Hematopoietic multipotent progenitor cell treated with erythropoietin and hydrocortisone succinate and interleukin-3 and kit ligand, for 8 days (in vitro differentiated cells): ENCODE results near the gene FAM72B.
A peak's percentile ranks its signal among the peaks of the same experiment; 100 is the strongest.
"Not testable (repeated sequence)": the region's sequence is repeated elsewhere in the genome, so short reads cannot be mapped to it uniquely, and the experiment has no call there.

Experiments used
- DNase-seq: peaks from one replicate; pipeline ENCODE4 v3.0.0-alpha.2; 2015

The FAM72B gene

DNA sequence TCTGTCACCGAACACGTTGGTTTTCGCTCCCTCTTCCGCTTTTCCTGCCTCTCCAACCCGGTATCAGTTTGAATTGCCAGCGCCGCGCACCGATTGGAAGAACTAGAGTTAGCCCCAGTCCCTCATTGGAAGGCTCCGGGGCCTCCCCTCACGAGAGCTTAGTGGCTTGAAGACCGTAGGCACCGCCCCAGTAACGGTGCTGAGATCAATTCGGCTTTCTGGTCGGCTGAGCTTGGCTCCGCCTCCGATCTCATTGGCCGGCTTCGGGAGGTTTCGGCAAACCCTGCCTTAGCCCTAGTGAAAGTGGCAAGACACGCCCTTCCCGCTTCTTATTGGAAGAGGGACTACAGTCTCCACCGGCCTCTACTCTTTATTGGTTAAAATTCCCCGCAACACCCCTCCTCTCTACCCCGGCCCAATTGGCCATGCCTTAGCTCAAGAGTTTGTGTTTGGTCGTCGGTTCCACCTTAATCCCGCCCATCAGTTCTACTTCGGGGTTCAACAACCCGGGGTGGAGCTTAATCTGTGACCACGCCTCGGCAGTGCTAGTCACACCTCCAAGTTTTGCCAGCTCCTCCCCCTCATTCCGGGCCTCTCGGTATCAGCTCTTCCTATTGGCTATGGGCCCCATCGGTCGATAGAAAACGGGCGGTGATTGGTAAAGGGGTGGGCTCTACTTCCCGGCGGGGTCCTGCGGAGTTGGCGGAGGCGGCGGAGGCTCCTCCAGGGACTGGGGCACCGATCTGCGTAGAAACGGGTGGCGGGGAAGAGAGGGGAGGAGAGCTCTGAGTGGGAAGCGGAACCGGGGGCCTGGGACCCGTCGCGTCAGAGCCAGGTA, at the start of gene FAM72B, which contains the start of gene SRGAP2C:
Gene FAM72B (minus strand): TSS at position 51 of the 838 bp plus-strand sequence. CDS start 851 bp downstream, outside the sequence.
Gene SRGAP2C (plus strand): TSS at position 686 of the 838 bp plus-strand sequence. CDS start 2,472 bp downstream, outside the sequence.
- DNase-seq = peak; percentile 99

DNA sequence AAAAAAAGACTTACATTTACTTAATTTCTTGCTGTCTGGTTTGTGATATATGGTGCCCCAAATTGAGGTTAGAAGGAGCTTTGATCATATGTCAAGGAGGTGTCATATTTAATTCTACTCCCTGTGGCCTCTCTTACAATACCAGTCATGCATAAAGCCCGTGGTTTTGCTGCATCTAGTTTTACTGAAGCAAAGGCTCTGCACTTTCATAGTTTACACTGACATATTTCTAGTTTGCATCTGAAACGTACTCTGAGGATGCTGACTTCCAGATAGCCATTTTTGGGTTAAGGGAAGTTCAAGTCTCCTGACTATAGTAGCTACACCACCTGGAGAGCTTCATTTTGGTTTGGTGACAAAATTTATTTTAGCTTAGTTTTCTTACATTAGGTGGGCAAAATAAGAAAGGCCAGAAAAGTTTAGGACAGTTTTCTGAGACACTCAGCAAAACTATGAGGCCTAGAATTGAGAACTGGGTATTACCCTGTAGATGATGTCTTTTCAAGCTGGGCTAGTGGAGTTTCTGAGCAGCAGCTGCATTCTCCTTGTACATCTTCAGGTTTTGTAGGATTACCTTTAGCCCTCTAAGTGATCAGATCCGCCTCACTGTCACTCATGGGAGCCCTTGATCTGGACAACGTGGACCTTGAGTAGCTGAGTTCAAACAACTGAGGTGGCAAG, 48.4 kb upstream of the FAM72B start:
- DNase-seq = not testable (repeated sequence)

DNA sequence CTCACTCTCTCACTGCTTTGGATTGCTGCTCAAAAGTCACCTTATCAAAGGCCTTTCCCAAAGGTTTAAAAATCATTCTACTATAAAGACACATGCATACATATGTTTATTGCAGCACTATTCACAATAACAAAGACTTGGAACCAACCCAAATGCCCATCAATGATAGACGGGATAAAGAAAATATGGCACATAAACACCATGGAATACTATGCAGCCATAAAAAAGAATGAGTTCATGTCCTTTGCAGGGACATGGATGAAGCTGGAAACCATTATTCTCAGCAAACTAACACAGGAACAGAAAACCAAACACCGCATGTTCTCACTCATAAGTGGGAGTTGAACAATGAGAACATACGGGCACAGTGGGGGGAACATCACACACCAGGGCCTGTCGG, 46.5 kb upstream of the FAM72B start:
- not testable (repeated sequence) for DNase-seq

DNA sequence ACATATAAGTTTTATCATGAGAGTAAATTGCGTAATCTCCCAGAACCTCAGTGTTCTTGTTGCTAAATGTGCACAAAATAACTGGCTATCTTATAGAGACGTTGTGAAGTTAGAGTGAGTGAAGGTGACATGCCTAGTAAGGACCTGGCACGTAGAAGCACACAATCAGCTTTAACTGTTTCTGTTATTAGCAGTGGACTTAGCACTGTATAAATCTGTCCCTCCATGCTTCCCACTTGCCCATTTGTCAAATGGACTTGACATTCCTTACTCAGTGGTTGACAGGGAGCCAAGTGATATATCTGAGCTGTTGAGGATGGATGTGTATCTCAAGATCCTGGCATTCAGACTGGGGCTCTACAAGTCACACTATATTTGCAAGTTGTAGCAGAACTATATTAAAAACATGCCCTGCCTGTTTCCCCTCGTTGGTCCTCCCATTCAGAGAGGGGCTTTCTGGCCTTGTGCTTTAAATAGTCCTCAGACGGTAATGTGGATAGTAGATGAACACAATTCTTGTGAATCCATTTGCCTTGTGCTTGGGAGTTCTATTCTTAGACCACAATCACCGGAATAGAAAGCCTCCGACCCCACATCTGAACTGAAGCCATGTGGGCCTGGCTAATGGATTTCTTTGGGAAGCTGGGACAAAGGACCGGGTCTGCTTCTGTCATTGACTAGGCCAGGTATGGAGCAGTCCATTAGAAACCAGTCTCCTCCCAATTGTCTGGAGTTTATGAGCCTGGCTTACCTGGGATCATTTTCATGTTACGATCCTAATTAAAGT, 43.6 kb upstream of the FAM72B start:
- DNase-seq = not testable (repeated sequence)

DNA sequence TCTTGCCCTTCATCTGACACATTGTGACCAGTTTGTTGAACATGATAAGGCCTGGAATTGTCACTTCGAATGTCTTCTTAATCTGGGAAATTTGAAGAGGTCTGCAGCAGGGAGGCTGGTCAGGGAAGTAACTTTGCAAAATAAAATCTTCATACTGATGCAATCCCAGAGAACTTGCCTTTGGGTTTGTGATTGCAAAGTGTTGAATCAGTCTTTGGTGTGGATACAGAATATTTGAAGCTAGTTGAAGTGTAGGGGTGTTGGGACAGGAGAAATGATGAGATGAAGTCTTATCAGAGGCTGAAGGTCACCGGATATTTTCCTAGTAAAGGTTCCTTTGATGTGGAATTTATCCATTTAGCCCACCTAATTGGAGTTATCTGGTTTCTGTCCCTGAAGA, 42.8 kb upstream of the FAM72B start:
- DNase-seq = not testable (repeated sequence)

DNA sequence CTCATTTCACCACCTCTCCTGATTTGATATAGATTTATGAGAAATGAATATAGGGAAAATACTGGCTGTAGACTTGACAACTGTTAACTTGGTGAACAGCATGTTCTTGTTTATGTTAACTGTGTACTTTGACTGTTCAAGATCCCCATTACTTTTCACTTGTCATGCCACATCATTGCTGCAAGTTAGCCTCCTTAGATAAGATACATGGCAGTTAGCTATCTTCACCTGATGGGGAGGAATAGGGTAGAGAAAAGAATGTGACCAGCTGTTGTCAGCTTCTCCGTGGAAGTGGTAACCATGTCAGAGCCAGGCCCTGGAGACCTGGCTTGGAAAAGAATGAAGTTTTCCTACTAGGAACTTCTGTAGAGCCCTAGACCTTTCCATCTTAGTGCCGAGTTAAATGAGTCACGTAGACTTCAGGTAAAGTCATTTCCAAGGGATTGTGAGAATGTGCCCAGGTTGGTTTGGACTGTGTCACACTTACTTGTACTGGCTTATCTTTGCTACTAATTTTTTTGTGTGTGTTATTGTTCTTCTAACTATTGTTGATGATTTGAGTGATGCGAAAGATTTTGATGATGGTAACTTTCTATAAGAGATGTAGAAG, 42.3 kb upstream of the FAM72B start:
- not testable (repeated sequence) for DNase-seq

DNA sequence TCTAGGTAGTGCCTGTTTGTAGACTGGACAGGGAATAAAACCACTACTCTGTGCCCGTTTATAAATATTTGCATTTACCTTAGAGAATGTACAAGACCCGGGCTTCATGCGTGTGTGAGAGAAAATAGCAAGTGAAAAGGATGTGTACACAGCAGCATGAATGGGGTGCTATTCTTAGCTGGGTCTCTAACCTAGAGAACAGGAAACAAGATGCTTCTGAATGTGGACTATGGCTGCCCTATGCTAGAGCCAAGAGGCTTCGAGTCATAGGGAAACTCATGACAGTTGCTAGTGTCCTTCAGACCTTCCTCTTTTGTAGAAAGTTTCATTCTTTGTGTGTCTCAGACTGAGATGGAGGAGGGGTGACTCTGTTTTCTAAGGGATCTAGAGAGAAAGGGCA, 40.6 kb upstream of the FAM72B start:
- DNase-seq = not testable (repeated sequence)

DNA sequence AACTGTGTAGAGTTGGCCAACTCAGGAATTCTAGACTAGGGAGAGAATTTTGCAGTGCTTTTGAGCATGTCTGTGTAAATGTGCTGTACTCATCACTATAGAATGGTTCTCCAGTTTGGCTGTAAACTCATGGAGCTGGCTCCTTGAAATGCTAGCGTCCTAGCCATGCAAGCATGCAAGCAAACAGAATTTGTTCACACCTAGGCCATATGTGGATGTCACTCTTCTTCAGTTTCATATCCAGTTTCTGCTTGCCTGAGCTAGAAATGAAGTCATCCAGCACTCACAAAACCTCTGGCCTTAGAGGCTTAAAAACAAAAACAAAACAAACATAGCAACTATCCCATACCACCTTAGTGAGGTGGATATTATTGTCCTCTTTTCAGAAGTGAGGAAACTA, 37.6 kb upstream of the FAM72B start:
- DNase-seq = not testable (repeated sequence)

DNA sequence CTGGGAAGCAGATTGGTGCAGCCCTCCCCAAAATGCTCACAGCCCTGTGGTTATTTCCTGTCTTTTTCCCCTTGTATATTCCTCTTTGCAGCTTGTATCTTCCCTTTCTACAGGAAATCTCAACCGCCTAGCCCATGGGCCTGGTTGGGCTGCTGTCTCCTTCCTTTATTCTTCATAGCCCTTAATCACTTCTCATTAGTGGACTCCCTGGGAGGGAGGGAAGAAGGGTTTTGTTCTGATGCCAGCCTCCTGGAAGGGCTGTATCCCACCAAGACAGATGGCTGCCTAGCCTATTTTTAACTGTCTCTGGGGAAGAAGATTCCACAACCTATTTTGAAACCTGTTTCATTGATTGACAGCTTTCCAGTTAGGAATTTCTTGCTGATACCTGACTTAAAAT, 32.5 kb upstream of the FAM72B start:
- DNase-seq = not testable (repeated sequence)

DNA sequence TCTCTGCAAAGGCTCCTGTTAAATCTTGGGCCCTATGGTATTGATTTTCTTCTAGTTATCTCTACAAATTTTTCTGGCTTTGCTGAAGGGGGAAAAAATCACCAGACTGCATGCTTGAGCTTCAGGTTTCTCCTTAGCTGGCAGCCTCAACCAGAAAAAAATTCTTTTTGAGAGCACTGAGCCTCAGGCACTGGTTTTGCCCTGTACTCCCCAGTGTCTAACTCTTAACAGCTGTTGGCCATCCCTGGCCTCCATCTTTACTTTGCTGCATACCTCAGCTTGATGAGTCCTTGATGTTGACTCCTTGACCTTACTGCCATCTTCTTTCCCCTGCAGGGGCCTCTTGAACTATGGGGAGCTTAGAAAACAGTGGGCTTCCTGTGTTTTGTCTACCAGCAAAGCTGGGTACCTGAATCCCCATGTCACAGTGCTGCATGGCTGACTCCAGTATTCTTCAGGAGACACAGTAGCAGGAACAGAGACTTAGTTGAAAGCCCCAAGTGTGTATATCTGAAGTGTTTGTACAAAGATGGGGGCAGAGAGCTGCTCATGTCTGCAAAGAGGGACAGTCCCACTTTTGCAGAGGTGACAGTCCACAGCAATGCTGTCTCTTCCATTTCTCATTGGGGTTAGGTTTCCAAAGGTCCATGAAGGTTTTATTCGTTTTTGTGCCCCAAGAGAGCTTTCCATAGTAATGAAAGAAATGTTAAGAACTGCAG, 31.7 kb upstream of the FAM72B start:
- DNase-seq = not testable (repeated sequence)

DNA sequence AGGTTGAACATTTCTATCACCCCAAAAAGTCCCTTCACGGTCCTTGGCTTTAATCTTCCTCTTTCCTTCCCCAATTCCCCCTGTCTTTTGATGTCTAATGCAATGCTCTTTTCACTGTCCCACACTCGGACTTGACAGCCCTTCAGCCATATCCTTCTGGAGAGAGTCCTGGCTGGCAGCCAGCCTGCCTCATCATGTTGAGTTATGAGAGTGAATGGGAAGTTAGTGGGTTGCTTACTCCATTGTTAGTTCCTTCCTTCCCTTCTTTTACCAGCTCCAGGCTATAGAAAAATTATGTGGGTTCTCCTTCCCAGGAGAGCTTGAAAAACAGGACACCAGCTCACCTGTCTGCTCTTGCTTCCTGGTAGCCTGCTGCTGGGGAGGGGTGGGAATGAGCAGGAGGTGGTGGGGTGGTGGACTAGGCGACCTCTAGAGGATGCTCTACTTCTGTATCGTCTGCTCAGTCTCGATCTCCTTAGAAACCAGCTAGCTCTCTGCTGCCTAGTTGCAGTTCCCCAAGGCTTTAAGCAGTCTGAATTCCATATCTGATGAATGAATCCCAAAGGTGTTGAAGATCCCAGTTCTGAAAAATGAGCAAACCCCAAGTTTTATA, 30.5 kb upstream of the FAM72B start:
- not testable (repeated sequence) for DNase-seq

DNA sequence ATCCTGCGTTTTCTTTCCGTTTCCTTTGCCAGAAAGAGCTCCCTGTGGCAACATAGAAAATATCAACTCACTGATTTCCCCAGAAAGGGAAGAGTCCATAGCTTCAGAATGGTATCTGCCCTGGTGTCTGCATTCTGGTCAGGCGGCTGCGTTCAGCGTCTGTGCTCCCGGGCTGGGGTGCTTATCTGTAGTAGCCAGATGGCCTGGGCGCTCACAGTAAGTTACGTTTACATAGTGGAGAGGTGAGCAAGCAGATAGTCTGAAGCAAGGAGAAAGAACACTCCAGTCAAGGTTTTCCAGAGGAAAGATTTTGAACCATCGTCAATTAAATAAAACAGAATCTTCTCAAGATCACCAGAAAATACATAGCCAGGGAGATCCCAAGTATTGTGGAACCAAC, 29.4 kb upstream of the FAM72B start:
- DNase-seq = peak; percentile 79

DNA sequence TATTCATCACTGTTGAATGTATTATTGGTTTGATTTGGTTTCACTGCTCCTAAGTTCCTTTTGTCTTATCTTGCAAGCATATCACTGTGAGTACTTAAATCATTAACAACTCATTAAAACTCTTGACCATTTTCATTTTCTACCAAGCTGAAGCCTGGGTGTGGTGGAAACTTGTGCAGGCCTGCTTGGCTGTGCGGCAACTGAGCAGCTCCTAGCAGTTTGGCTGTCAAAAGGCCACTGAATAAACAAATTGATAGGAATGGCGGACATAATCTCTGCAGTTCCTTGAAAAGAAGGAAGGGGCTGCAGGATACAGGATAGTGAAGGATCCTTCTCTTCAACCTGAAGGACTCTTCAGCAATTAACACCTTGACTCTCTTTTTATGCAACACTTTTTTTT, 26.6 kb upstream of the FAM72B start:
- DNase-seq = not testable (repeated sequence)

DNA sequence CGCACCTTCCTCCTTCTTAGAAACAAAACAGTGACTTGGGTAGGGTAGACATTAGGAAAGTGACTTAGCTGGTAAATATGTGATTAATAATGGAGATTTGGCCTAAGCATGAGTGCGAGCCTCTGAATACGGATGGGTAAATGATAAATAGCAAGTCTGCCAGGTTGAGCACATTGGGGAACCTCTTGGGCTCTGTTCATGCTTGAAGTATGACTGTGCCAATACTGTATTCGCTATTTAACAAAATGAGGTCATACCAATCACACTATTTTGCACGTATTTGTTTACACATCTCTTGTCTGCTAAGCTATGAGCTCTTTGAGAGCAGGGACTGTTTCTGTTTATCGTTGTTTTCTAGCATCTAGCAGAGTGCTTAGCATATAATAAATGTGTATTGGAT, 24.2 kb upstream of the FAM72B start:
- not testable (repeated sequence) for DNase-seq

DNA sequence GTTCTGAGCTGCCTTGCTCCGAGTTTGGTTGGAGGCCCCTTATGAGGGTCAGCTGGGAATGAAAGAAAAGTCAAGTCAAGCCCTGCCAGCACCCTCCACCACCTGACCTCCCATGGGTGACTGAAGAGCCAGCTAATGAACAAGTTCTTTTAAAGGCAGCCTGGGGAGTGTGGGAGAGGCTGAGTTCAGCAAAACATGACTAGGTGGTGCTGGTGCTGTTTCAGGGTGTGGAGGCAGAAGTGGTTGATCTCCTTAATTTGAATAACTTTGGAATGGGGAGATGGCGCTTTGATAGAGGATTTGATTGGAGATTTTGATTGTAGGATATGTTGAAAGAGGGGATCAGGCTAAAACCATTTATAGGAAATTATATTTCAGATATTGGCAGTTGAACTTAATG, 23.2 kb upstream of the FAM72B start:
- not testable (repeated sequence) for DNase-seq

DNA sequence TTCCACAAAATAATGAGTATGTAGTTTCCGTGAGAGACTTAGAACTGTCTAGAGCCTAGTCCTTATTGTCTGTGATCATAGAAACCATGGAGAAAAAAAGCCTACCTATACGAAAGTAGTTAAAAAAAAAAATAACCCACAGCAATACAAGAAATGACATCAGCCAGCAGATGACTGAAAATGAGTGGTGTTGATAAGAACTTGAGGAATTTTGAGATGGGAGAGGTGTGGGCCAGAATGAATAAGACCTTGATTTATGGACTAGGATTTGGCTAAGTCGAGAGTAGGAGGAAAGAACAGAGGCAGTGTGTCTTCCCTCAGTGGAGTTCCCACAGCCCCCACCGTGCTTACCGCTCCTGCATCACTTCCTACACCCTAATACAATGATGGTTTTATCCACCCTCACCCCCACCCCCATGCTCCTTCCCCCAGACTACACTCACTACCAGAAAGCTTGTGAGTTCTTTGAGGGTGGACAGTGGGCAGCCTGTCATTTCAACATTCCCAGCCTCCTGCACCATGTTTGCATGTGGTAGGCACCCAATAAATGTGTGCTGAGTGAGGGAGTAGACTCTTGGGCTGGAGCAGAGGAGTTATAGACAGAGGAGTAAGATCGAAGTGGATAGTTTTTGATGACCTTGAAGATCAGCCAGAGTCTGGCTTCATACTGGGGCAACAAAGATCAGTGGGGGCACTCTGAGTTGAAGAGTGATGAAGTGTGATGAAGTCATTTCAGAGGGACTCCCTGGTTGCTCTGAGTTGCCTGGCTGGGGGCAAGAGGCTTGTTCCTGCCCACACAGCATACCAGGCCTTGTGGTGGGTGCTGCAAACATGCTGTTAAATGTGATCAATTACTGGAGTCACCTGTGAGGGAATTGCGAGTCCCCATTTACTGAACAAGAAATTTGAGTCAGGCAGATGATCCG, 21.9 kb upstream of the FAM72B start:
- not testable (repeated sequence) for DNase-seq

DNA sequence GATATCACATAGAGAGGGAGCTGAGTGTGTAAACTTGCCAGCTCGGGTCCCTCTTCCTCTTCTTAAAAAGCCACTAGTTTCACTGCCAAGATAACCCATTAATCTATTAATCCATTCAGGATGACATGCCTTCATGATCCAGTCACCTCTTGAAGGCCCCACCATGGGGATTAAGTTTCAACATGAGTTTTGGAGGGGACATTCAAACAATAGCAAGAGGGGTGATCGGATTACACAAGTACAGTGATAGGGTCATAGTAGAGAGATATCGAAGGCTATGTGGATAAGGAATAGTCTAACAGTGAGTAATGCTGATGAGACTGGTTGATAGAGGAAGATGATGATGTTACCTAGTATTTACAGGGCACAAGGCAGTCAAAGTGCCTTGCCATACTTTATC, 18.8 kb upstream of the FAM72B start:
- DNase-seq = not testable (repeated sequence)

DNA sequence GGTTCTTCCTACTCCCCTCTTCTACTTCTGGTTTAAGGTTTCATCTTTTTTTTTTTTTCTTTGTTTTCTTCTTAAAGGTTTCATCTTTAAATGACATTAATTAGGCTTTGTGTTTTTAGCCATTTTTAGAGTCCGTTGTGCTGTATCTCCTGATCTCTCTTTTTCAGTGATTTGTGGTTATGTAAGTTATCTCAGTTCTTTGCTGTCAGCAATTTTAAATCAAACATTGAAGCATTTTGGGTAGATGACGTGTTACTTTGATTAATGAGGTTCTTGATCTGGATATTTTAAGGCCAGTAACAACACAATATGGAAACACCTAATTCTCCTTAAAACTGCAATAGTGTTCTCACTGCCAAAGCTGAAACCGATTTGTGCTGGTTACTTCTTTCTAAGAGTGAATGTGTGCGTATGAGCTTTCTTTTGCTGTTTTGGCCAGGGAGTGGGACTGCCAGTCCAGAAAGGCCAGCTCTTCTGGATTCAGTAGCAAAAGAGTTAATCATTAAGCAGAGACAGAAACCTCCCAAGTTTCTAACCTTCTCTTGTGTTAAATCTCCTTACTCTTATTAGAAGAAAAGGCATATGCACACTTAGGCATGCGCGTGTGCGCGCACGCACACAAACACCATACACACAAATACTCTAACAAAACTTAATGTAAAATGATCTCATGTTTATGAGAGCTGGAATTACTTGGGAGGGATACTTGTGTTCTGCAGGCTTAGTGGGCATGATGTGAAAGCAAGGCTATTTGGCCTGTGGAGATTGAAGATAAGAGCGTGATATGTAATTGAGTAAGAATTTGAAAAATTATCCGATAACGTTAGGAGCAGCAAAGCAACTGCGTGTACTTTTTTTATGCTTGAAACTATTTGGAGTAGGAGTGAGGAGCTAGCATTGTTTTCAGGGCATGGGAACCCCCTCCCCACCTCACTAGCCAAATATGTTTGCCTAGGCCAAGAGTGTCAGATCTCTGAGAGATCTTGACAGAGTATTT, 17.1 kb upstream of the FAM72B start:
- DNase-seq = not testable (repeated sequence)

DNA sequence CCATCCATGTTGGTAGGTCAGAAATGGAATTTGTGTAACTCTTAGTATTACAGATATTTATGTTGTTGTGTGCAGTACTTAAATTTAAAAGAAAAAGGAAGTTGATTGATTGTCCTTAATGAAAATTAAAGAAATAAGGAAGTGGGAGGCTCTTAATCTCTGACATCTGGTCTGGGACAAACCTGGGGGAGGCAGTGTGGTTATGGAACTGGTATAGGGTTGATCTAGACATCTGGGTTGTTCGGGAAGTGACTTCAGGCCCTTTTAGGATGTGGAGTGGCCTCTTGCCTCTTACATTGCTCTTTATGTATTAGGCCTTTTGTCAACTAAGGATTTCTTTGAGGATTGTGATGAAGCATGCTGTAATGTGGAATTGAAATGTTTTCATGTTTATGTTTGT, 16.1 kb upstream of the FAM72B start:
- DNase-seq = not testable (repeated sequence)
